Transverse colon (tissue), 4 donors: ENCODE data around the gene TRIM44. TPM values are rescaled to one million over a fixed set of nuclear protein-coding genes. Genes with fewer than 3 reads are reported as not detected.

Experiments used
- DNase-seq: peaks from one replicate; pipeline ENCODE4 v3.0.0-alpha.2; 2019
- H3K27ac ChIP-seq, 4 donors: fragments of 200-600 bp; sonication (generic); 2 replicates each; pipeline ENCODE4 v1.5.1; 2016 to 2018; ENCODE audit warnings: inconsistent platforms in 4 of 4
- H3K27me3 ChIP-seq: fragments of 200-600 bp; sonication (generic); 2 replicates; pipeline ENCODE4 v1.5.1; 2017; ENCODE audit warnings: inconsistent platforms
- H3K36me3 ChIP-seq, 4 donors: fragments of 200-600 bp; sonication (generic); 2 replicates each; pipeline ENCODE4 v1.5.1; 2017 to 2019; ENCODE audit warnings: inconsistent platforms in 4 of 4
- H3K4me1 ChIP-seq, 4 donors: fragments of 200-600 bp; sonication (generic); 2 replicates each; pipeline ENCODE4 v1.5.1; 2017 to 2020; ENCODE audit warnings: inconsistent platforms in 4 of 4
- H3K4me3 ChIP-seq, 4 donors: fragments of 200-600 bp; sonication (generic); 1 replicate in 1 of 4; 2 replicates in 3 of 4; pipeline versions ENCODE4 v1.5.1 to v1.6.1; 2017 to 2019; ENCODE audit warnings: inconsistent platforms in 4 of 4
- H3K9me3 ChIP-seq, 2 donors: fragments of 200-600 bp; sonication (generic); 2 replicates each; pipeline ENCODE4 v1.5.1; 2017 to 2019; ENCODE audit warnings: inconsistent platforms in 2 of 2
- CTCF ChIP-seq, 5 experiments: fragments of 200-600 bp in 3 of 5; fragments of 450-650 bp in 2 of 5; sonication (generic) in 3 of 5; IDR thresholded peaks; 1 replicate in 2 of 5; 2 replicates in 3 of 5; pipeline ENCODE4 v1.5.1; 2016 to 2017; ENCODE audit warnings: antibody characterized with exemption in 5 of 5, inconsistent platforms in 3 of 5, mild to moderate bottlenecking in 2 of 5, moderate library complexity in 1 of 5
- EP300 ChIP-seq: sonication (generic); formaldehyde crosslinking; IDR thresholded peaks from one replicate; pipeline ENCODE4 v1.6.1; 2017; ENCODE audit warnings: antibody characterized with exemption, low read depth
- POLR2A ChIP-seq: fragments of 450-650 bp; IDR thresholded peaks from one replicate; pipeline ENCODE4 v1.6.1; 2016; ENCODE audit warnings: antibody characterized with exemption, mild to moderate bottlenecking, moderate library complexity
- POLR2AphosphoS5 ChIP-seq, 3 donors: sonication (generic); formaldehyde crosslinking; IDR thresholded peaks; one replicate each; pipeline ENCODE4 v1.6.1; 2016; ENCODE audit warnings: antibody characterized with exemption in 3 of 3
- WGBS, 2 donors: methylation state at CpG; one replicate each; pipeline ENCODE4 v1.1.5; 2018; ENCODE audit warnings: low coverage in 1 of 2; 5-methylcytosine and 5-hydroxymethylcytosine counted together
- in situ Hi-C, 4 donors: fragments of 200-750 bp; cut with MboI; loops; one replicate each; pipeline versions ENCODE4 v1.15.0 to v1.15.1; 2017; ENCODE audit warnings: low sequenced_read_pairs in 3 of 4, low pct_ligation_motif_present in 1 of 4, low pct_unique_long_range_greater_than_20kb in 1 of 4
- intact Hi-C: fragments of 100-400 bp; cut with DNase I; formaldehyde crosslinking; loops from one replicate; pipeline ENCODE4 v1.15.1; 2023; ENCODE audit warnings: low total_unique reads
- total RNA-seq, 4 donors: library from RNA; depleted of rRNA; stranded (reverse); fragments of >200 nt; gene quantifications; one replicate each; pipeline ENCODE4 v1.1.0, GENCODE V29; 2016

Gene TRIM44
- total RNA-seq, 4 donors from 2014 or later: 17.9 to 93.9 (median 37.5) TPM

GRCh38 chr11:35822815-35823495 is 160.4 kb downstream of the TRIM44 start:
- 69 to 70% methylated on average over 1 to 2 of the region's 2 CpGs for WGBS, 2 donors
- H3K4me3 ChIP-seq: no peak overlapping the region
- no peak overlapping the region for H3K27ac ChIP-seq
- no peaks in the 10 kb centered on the region for H3K36me3 ChIP-seq
- intact Hi-C loops (loop anchor here (5.0 to 10.0 kb wide), 2 partner anchors 206 to 312 kb away; partner anchors contain the start of gene FJX1), in situ Hi-C loops (loop anchor here in 3 of 4 donors (10.0 to 25.0 kb wide), 3 partner anchors 208 to 439 kb away; partner anchors contain the start of gene FJX1 (in 2 of the 3))
- no peaks in the 10 kb centered on the region for H3K9me3 ChIP-seq
- H3K27me3 ChIP-seq: no peaks in the 10 kb centered on the region
- no peak for DNase-seq
- no peak for TF ChIP-seq EP300
- no peak for TF ChIP-seq POLR2AphosphoS5 (IDR thresholded peaks at IDR 0.05)
- no peak for TF ChIP-seq CTCF (IDR thresholded peaks at IDR 0.05)
- H3K4me1 ChIP-seq: peaks cover 0 to 8% (median 0%) of the 10 kb centered on the region in 4 donors

GRCh38 chr11:35823742-35824298 is 161.2 kb downstream of the TRIM44 start:
- Histone ChIP-seq H3K4me1 (peaks cover 0 to 8% (median 0%) of the 10 kb centered on the region in 4 donors), H3K27me3 (no peaks in the 10 kb centered on the region), H3K4me3 (no peak overlapping the region), H3K36me3 (no peaks in the 10 kb centered on the region), H3K27ac (no peak overlapping the region), H3K9me3 (no peaks in the 10 kb centered on the region)
- no peak for DNase-seq
- intact Hi-C loops: loop anchor here (5.0 to 10.0 kb wide), 2 partner anchors 207 to 311 kb away; partner anchors contain the start of gene FJX1
- TF ChIP-seq EP300 (no peak), POLR2A (no peak), CTCF (IDR thresholded peaks at IDR 0.05) (no peak)
- in situ Hi-C loops: loop anchor here in 3 of 4 donors (10.0 to 25.0 kb wide), 3 partner anchors 209 to 438 kb away; partner anchors contain the start of gene FJX1 (in 2 of the 3)
- WGBS, 2 donors: 84 to 94% methylated on average over 3 to 10 of the region's 10 CpGs

- WGBS, 2 donors: 65% methylated on average over 1 of the region's 1 CpG; no CpG with 5 or more reads in 1 of the 2 donors
- Histone ChIP-seq H3K27me3 (no peaks in the 10 kb centered on the region), H3K4me3 (no peak overlapping the region), H3K4me1 (peaks cover 0 to 8% (median 0%) of the 10 kb centered on the region in 4 donors), H3K36me3 (no peaks in the 10 kb centered on the region), H3K9me3 (no peaks in the 10 kb centered on the region), H3K27ac (no peak overlapping the region)
- intact Hi-C loops: loop anchor here (10.0 kb wide), 1 partner anchor 309 kb away; no protein-coding TSS in a partner anchor
- no peak for DNase-seq
- in situ Hi-C loops: loop anchor here in 1 of 4 donors (10.0 kb wide), 1 partner anchor 211 kb away; the partner anchor contains the start of gene FJX1
- no peak for TF ChIP-seq POLR2AphosphoS5 (IDR thresholded peaks at IDR 0.05)
- TF ChIP-seq EP300: no peak
- no peak for TF ChIP-seq CTCF (IDR thresholded peaks at IDR 0.05)
- TF ChIP-seq POLR2A: no peak
Measured at GRCh38 chr11:35825386-35825785, 162.8 kb downstream of the TRIM44 start.

- Histone ChIP-seq H3K4me3 (no peak overlapping the region), H3K36me3 (no peaks in the 10 kb centered on the region), H3K27me3 (no peaks in the 10 kb centered on the region), H3K4me1 (peaks cover 0 to 8% (median 0%) of the 10 kb centered on the region in 4 donors), H3K27ac (no peak overlapping the region), H3K9me3 (no peaks in the 10 kb centered on the region)
- in situ Hi-C loops (loop anchor here in 1 of 4 donors (10.0 kb wide), 1 partner anchor 211 kb away; the partner anchor contains the start of gene FJX1), intact Hi-C loops (loop anchor here (10.0 kb wide), 1 partner anchor 309 kb away; no protein-coding TSS in a partner anchor)
- TF ChIP-seq POLR2A (no peak), EP300 (no peak), CTCF (IDR thresholded peaks at IDR 0.05) (no peak), POLR2AphosphoS5 (IDR thresholded peaks at IDR 0.05) (no peak)
- WGBS, 2 donors: 85 to 91% methylated on average over 4 to 5 of the region's 5 CpGs
- DNase-seq: no peak
Measured at GRCh38 chr11:35826006-35826405, 163.4 kb downstream of the TRIM44 start.
